Activated naive CD4-positive, alpha-beta T cell treated with anti-CD3 and anti-CD28 coated beads for 36 hours (primary cell): Measurements from ENCODE around the gene CLCA4. TPM values are rescaled to one million over a fixed set of nuclear protein-coding genes. Genes with fewer than 3 reads are reported as not detected.

Experiments
- total RNA-seq, 2 experiments: library from RNA; stranded (reverse); gene quantifications; one replicate each; pipeline ENCODE4 v1.2.3, GENCODE V29; 2021

CLCA4 gene
- total RNA-seq, 2 experiments from 2014 or later = not detected

Other genes starting within 250 kb of the CLCA4 start
- 10 to 100 TPM; 17.8 to 18.0 TPM for gene ODF2L, start 150.8 kb upstream of the CLCA4 start, total RNA-seq
- not detected for gene CLCA2, start 122.9 kb upstream of the CLCA4 start, total RNA-seq
- not detected for gene CLCA1, start 78.2 kb upstream of the CLCA4 start, total RNA-seq
- 10 to 100 TPM; 45.0 to 45.5 TPM for gene SH3GLB1, start 157.5 kb downstream of the CLCA4 start, total RNA-seq